ENCODE measurements around the gene CCDC12.

The CCDC12 gene

GRCh38 chr3:46935168-46935858 is 41.2 kb downstream of the CCDC12 start:
- Histone ChIP-seq H3K9ac (ENCODE audit: low read length) (no peak overlapping the region), H3K27ac (ENCODE audit: low read length) (no peak overlapping the region), H3K36me3 (ENCODE audit: control insufficient read depth, low read depth, low read length) (peaks cover 23% of the 10 kb centered on the region)

DNA sequence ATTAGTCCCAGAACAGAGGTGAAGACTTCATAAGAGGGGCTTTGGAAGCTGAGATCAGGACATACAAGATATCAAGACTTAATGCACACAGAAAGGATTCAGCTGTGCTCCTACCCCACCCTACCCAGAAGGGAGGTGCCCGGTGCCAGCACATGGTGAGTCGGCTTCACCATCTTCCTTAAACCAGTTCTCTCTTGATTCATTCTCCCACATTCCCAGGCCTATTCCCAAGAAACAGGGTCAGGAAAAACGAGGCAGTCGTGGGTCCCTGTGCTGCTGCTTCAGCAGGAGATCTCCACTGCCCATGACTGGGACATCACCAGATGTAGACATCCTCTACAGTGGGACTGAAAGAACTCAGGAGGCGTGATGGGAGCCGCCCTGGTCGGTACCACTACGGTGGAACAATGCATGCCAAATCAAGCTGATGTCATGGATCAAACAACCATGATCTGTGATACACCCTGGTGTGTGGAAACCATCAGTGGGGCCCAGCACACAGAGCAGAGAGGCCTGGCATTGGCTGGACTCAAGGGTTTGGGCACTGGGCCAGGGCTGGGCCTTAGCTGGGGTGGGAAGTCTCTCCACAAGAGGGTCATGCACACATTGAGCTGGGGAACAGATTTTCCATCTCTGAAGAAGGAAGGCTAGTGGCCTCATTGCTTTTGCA is 41.9 kb downstream of the CCDC12 start:
- Histone ChIP-seq H3K9ac (ENCODE audit: low read length) (no peak overlapping the region), H3K9me3 (ENCODE audit: control insufficient read depth, low read depth, low read length) (no peaks in the 10 kb centered on the region), H3K4me1 (ENCODE audit: control insufficient read depth, low read depth, low read length) (peaks cover 18% of the 10 kb centered on the region), H3K27ac (ENCODE audit: low read length) (no peak overlapping the region), H3K4me3 (ENCODE audit: low read length) (no peak overlapping the region), H3K27me3 (ENCODE audit: control insufficient read depth, insufficient read depth, low read length) (no peaks in the 10 kb centered on the region), H3K36me3 (ENCODE audit: control insufficient read depth, low read depth, low read length) (peaks cover 16% of the 10 kb centered on the region)

More at GRCh38 chr3:46935168-46935858, 41.2 kb downstream of the CCDC12 start:
- Histone ChIP-seq H3K9me3 (ENCODE audit: control insufficient read depth, low read depth, low read length) (no peaks in the 10 kb centered on the region), H3K4me1 (ENCODE audit: control insufficient read depth, low read depth, low read length) (peaks cover 18% of the 10 kb centered on the region), H3K4me3 (ENCODE audit: low read length) (no peak overlapping the region), H3K27me3 (ENCODE audit: control insufficient read depth, insufficient read depth, low read length) (no peaks in the 10 kb centered on the region)

DNA sequence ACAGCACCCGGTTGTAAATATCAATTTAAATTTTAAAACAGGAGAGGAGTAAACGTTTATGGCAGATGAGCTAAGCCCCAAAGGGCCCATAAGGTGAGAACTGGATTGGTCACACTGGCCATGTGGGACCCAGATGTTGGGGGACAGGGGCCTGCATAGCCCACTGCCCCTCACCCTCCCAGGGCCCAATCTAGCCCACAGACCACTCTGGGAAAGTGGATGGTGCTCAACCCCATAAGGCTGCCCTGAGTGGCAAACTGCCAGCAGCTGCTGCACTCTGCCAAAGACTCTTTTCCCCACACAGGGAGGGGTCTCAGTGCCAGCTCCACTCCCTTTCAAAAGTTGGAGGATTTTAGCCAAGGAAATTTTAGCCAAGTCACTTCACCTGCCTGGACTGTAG is 42.5 kb downstream of the CCDC12 start:
- H3K4me1 ChIP-seq (ENCODE audit: control insufficient read depth, low read depth, low read length) = peaks cover 18% of the 10 kb centered on the region
- no peaks in the 10 kb centered on the region for H3K9me3 ChIP-seq (ENCODE audit: control insufficient read depth, low read depth, low read length)
- H3K36me3 ChIP-seq (ENCODE audit: control insufficient read depth, low read depth, low read length) = peaks cover 11% of the 10 kb centered on the region
- no peaks in the 10 kb centered on the region for H3K27me3 ChIP-seq (ENCODE audit: control insufficient read depth, insufficient read depth, low read length)
- no peak overlapping the region for H3K4me3 ChIP-seq (ENCODE audit: low read length)
- H3K27ac ChIP-seq (ENCODE audit: low read length) = no peak overlapping the region
- H3K9ac ChIP-seq (ENCODE audit: low read length) = no peak overlapping the region

DNA sequence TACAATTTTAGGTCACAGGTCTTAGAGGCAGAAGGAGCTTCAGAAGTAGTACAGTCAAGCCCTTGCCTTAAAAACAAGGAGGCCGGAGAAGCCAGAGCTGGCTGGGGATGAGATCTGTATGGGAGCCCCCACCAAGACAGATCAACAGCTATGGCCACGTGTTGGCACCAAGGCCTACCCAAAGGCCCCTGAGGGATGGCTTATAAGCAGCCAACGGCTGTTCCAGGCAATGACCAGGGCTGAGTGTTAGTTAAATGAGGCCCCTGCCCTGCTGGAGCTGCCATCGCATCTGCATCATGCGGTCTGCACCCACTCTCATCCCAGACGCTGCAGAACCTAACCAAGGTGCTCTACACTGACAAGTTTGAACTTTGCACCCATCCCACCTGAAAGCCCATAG is 43.3 kb downstream of the CCDC12 start:
- Histone ChIP-seq H3K4me1 (ENCODE audit: control insufficient read depth, low read depth, low read length) (peaks cover 18% of the 10 kb centered on the region), H3K9ac (ENCODE audit: low read length) (no peak overlapping the region), H3K27ac (ENCODE audit: low read length) (no peak overlapping the region)

GRCh38 chr3:46932455-46933225 is 43.9 kb downstream of the CCDC12 start:
- Histone ChIP-seq H3K9ac (ENCODE audit: low read length) (no peak overlapping the region), H3K27me3 (ENCODE audit: control insufficient read depth, insufficient read depth, low read length) (no peaks in the 10 kb centered on the region), H3K36me3 (ENCODE audit: control insufficient read depth, low read depth, low read length) (peaks cover 12% of the 10 kb centered on the region), H3K4me3 (ENCODE audit: low read length) (no peak overlapping the region), H3K4me1 (ENCODE audit: control insufficient read depth, low read depth, low read length) (peaks cover 18% of the 10 kb centered on the region), H3K9me3 (ENCODE audit: control insufficient read depth, low read depth, low read length) (no peaks in the 10 kb centered on the region), H3K27ac (ENCODE audit: low read length) (no peak overlapping the region)

More for the DNA sequence above, 43.3 kb downstream of the CCDC12 start:
- H3K4me3 ChIP-seq (ENCODE audit: low read length) = no peak overlapping the region
- no peaks in the 10 kb centered on the region for H3K27me3 ChIP-seq (ENCODE audit: control insufficient read depth, insufficient read depth, low read length)
- H3K9me3 ChIP-seq (ENCODE audit: control insufficient read depth, low read depth, low read length) = no peaks in the 10 kb centered on the region
- H3K36me3 ChIP-seq (ENCODE audit: control insufficient read depth, low read depth, low read length) = peaks cover 12% of the 10 kb centered on the region

- Histone ChIP-seq H3K36me3 (ENCODE audit: control insufficient read depth, low read depth, low read length) (peaks cover 8% of the 10 kb centered on the region), H3K9me3 (ENCODE audit: control insufficient read depth, low read depth, low read length) (no peaks in the 10 kb centered on the region), H3K27me3 (ENCODE audit: control insufficient read depth, insufficient read depth, low read length) (no peaks in the 10 kb centered on the region), H3K4me1 (ENCODE audit: control insufficient read depth, low read depth, low read length) (peaks cover 18% of the 10 kb centered on the region), H3K4me3 (ENCODE audit: low read length) (no peak overlapping the region), H3K27ac (ENCODE audit: low read length) (no peak overlapping the region), H3K9ac (ENCODE audit: low read length) (no peak overlapping the region)
Measured at GRCh38 chr3:46931631-46932331, 44.8 kb downstream of the CCDC12 start.

GRCh38 chr3:46930945-46931403 is 45.6 kb downstream of the CCDC12 start:
- Histone ChIP-seq H3K27ac (ENCODE audit: low read length) (no peak overlapping the region), H3K4me1 (ENCODE audit: control insufficient read depth, low read depth, low read length) (peaks cover 14% of the 10 kb centered on the region), H3K4me3 (ENCODE audit: low read length) (no peak overlapping the region), H3K9me3 (ENCODE audit: control insufficient read depth, low read depth, low read length) (no peaks in the 10 kb centered on the region), H3K27me3 (ENCODE audit: control insufficient read depth, insufficient read depth, low read length) (no peaks in the 10 kb centered on the region), H3K36me3 (ENCODE audit: control insufficient read depth, low read depth, low read length) (peaks cover 5% of the 10 kb centered on the region), H3K9ac (ENCODE audit: low read length) (no peak overlapping the region)

- Histone ChIP-seq H3K27me3 (ENCODE audit: control insufficient read depth, insufficient read depth, low read length) (no peaks in the 10 kb centered on the region), H3K9ac (ENCODE audit: low read length) (no peak overlapping the region), H3K4me3 (ENCODE audit: low read length) (no peak overlapping the region), H3K36me3 (ENCODE audit: control insufficient read depth, low read depth, low read length) (peaks cover 10% of the 10 kb centered on the region), H3K4me1 (ENCODE audit: control insufficient read depth, low read depth, low read length) (peaks cover 9% of the 10 kb centered on the region), H3K9me3 (ENCODE audit: control insufficient read depth, low read depth, low read length) (no peaks in the 10 kb centered on the region), H3K27ac (ENCODE audit: low read length) (no peak overlapping the region)
Measured at GRCh38 chr3:46930166-46930944, 46.2 kb downstream of the CCDC12 start.

DNA sequence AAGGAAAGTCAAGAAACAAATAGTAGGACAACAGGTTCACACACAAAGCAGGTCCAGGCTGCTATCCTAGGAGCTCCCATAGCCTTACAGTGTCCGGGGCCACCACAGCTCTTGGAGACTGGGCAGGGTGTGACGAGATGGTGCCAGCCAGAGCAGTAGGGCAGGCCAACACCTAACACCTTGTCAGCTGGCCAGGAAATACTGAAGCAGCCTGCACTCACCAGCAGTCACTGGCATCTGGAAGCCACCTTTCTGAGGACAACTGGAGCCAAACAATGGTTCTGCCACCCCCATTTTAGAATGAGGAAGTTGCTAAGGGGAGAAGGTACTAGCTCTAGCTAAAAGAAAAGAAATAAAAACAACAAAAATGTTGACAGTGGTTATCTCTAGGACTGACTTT is 47.2 kb downstream of the CCDC12 start:
- Histone ChIP-seq H3K9ac (ENCODE audit: low read length) (no peak overlapping the region), H3K36me3 (ENCODE audit: control insufficient read depth, low read depth, low read length) (peaks cover 17% of the 10 kb centered on the region), H3K27me3 (ENCODE audit: control insufficient read depth, insufficient read depth, low read length) (no peaks in the 10 kb centered on the region), H3K4me1 (ENCODE audit: control insufficient read depth, low read depth, low read length) (peaks cover 3% of the 10 kb centered on the region), H3K27ac (ENCODE audit: low read length) (no peak overlapping the region), H3K9me3 (ENCODE audit: control insufficient read depth, low read depth, low read length) (no peaks in the 10 kb centered on the region), H3K4me3 (ENCODE audit: low read length) (no peak overlapping the region)

- no peak overlapping the region for H3K27ac ChIP-seq (ENCODE audit: low read length)
Measured at GRCh38 chr3:46928282-46928681, 48.3 kb downstream of the CCDC12 start.

More at GRCh38 chr3:46928282-46928681, 48.3 kb downstream of the CCDC12 start:
- peaks cover 3% of the 10 kb centered on the region for H3K4me1 ChIP-seq (ENCODE audit: control insufficient read depth, low read depth, low read length)
- H3K36me3 ChIP-seq (ENCODE audit: control insufficient read depth, low read depth, low read length) = peaks cover 19% of the 10 kb centered on the region
- H3K4me3 ChIP-seq (ENCODE audit: low read length) = no peak overlapping the region
- H3K27me3 ChIP-seq (ENCODE audit: control insufficient read depth, insufficient read depth, low read length) = no peaks in the 10 kb centered on the region
- no peaks in the 10 kb centered on the region for H3K9me3 ChIP-seq (ENCODE audit: control insufficient read depth, low read depth, low read length)
- no peak overlapping the region for H3K9ac ChIP-seq (ENCODE audit: low read length)

Data from iPS-18a (cell line).